K562 (cell line): Measurements from ENCODE around the gene TSHR.

ENCODE experiments used
- CTBP1 ChIP-seq: fragments of 450-650 bp; IDR thresholded peaks from 2 replicates; pipeline ENCODE4 v1.6.1; 2016; ENCODE audit warnings: borderline replicate concordance
- CTCF ChIP-seq, 3 experiments: IDR thresholded peaks in 2 of 3; conservative IDR thresholded peaks in 1 of 3; 2 replicates each; pipeline ENCODE4 v1.5.1; 2011 to 2012; ENCODE audit warnings: low read length in 3 of 3, mild to moderate bottlenecking in 3 of 3, control low read depth in 2 of 3, improper control_type of control experiment in 1 of 3, inconsistent platforms in 1 of 3, low read depth in 1 of 3, mixed read lengths in 1 of 3, moderate library complexity in 1 of 3; ENCODE audit not compliant: insufficient read depth in 2 of 3
- EP300 ChIP-seq: IDR thresholded peaks from 2 replicates; pipeline ENCODE4 v1.6.1; 2012; ENCODE audit warnings: low read length, improper control_type of control experiment
- FIP1L1 ChIP-seq: fragments of 200-400 bp; formaldehyde crosslinking; IDR thresholded peaks from 2 replicates; pipeline ENCODE4 v1.6.1; 2018; ENCODE audit warnings: mild to moderate bottlenecking, low read depth, low read length; ENCODE audit not compliant: poor library complexity, severe bottlenecking
- FOXP4 ChIP-seq: sonication (generic); formaldehyde crosslinking; IDR thresholded peaks from 2 replicates; pipeline ENCODE4 v1.8.0; 2022; ENCODE audit warnings: mild to moderate bottlenecking, missing genetic modification reagents, borderline replicate concordance
- HDAC2 ChIP-seq: fragments of 450-650 bp; IDR thresholded peaks from 2 replicates; pipeline ENCODE4 v1.6.1; 2016; ENCODE audit warnings: mild to moderate bottlenecking
- MAX ChIP-seq: sonication (generic); formaldehyde crosslinking; IDR thresholded peaks from 2 replicates; pipeline ENCODE4 v1.9.0; 2022; ENCODE audit warnings: mild to moderate bottlenecking, missing genetic modification reagents
- MXI1 ChIP-seq: IDR thresholded peaks from 2 replicates; pipeline ENCODE4 v1.6.1; 2011; ENCODE audit warnings: low read depth, mild to moderate bottlenecking, improper control_type of control experiment, low read length
- POLR2AphosphoS5 ChIP-seq: IDR thresholded peaks from 2 replicates; pipeline ENCODE4 v1.6.1; 2011; ENCODE audit warnings: mild to moderate bottlenecking, low read depth, low read length, moderate library complexity; ENCODE audit not compliant: control insufficient read depth, insufficient read depth
- TBL1XR1 ChIP-seq, 2 experiments: IDR thresholded peaks; 2 replicates each; pipeline ENCODE4 v1.6.1; 2012; ENCODE audit warnings: improper control_type of control experiment in 2 of 2, low read length in 2 of 2, mild to moderate bottlenecking in 1 of 2
- TSHZ1 ChIP-seq: fragments of 250-450 bp; sonication (Bioruptor Pico); IDR thresholded peaks from 2 replicates; pipeline ENCODE4 v1.4.0; 2020; ENCODE audit warnings: mild to moderate bottlenecking, moderate library complexity
- ZBTB49 ChIP-seq: sonication (generic); formaldehyde crosslinking; IDR thresholded peaks from 2 replicates; pipeline ENCODE4 v1.8.0; 2022; ENCODE audit warnings: missing genetic modification reagents, mild to moderate bottlenecking, borderline replicate concordance

- TF ChIP-seq FOXP4 (CRISPR knock-in tag) (no peak), EP300 (no peak), MXI1 (no peak), FIP1L1 (no peak), MAX (no peak), HDAC2 (no peak), TSHZ1 (CRISPR knock-in tag) (no peak), CTCF (IDR thresholded peaks at IDR 0.05 in 2 of 3, conservative IDR thresholded peaks at IDR 0.05 in 1 of 3; ENCODE audit: insufficient read depth in 2 of 3, low read depth in 1 of 3, low read length in 3 of 3) (no peak), CTBP1 (no peak), ZBTB49 (CRISPR knock-in tag) (no peak), TBL1XR1 (IDR thresholded peaks at IDR 0.05; ENCODE audit: low read length in 2 of 2) (no peak), POLR2AphosphoS5 (no peak)
Observed at GRCh38 chr14:81157431-81157830, 202.0 kb downstream of the TSHR start.
